GM19035 (cell line): ENCODE measurements around the gene VTI1A.

Experiments
- ATAC-seq: cut with Tn5 transposase; IDR thresholded peaks from one replicate; pipeline ENCODE4 v1.9.1; 2021; ENCODE audit not compliant: unreplicated experiment

Gene VTI1A

DNA sequence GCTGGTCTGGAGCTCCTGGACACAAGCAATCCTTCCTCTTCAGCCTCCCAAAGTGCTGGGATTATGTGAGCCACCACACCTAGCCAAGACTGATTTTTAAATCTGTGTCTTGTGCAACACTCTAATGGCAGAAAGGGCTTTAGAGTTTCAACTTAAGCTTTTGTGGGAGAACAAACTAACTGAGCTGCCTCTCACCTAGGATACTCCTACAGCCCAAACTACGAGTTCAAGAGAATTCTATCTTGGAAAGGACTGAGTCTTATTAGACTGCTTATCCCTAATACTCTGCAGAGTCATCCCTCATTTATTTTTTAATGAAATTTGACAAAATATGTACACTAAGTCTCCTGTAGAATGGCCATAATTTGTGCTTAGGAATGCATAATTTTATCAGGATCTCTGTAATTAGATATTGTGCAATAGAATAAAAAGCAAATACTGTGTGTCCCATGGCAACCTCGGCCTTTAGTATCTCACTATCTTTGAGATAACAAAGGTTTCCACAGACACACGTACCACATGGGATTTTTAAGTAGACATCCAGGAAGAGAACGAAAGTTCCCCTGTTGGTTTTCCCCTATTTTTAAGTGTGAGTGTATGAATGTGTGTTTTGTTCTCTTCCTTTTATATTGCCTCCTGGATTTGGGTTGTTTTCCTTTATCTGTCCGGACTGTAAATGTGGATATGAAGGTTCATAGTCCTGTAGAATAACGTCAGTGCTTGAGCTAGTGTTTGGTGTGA, 303.6 kb downstream of the VTI1A start:
- no peak for ATAC-seq

DNA sequence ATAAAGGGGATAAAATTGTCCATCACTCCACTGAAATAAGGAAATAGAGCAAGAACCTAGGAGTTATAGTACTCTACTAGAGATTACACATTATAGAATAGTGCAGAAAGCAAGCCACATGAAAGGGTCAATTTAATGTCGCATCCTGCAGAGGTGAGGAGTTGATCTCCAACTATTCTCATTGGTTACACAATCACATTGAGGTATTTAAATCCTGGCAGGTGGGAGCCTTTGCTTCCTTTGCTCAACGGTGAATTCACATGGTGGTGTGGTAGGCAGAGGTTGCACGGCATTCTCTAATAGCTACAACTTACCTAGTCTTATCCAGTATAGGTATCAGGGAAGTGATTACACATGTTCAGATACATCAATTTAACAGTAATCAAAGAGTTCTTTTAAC, 304.6 kb downstream of the VTI1A start:
- no peak for ATAC-seq

GRCh38 chr10:112752288-112752687, 305.3 kb downstream of the VTI1A start:
- no peak for ATAC-seq

- ATAC-seq, result no peak
These were observed 307.0 kb downstream of the VTI1A start for GRCh38 chr10:112753961-112754411.

DNA sequence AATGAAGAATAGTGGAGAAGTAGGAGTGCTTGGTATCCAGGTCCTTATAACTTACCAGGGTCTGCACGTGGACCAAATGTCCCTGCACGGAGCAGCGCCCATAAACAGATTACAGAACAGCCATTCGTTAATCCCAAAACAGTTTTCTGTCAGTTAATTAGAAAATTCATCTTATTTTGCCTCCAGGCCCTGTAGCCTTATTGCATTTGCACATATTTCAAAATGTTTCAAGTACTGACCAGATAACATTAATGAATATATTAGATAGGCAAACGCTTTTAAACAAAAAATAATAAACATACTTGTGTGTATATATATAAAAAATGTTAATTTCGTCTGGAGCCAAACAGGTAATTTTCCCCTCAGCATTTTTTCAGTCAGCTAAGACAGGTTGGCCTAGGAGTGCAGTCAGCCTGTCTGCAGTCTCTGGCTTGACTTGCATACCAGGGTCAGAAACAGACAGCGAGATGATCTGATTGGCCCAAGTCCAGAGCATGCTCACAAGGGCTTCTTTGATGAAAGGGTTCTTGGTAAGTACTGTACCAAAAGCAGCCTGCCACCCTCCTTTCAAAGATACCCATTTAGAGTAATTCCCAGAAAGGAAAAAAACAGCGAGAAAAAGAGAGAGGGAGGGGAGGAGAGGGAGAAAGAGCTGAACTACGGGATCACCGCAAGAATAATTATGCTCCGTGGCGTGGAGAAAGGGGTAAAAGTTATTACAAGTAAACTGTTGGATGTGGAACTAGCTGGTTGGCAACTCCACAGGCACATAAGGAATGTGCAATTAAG, 308.6 kb downstream of the VTI1A start:
- ATAC-seq, result no peak

DNA sequence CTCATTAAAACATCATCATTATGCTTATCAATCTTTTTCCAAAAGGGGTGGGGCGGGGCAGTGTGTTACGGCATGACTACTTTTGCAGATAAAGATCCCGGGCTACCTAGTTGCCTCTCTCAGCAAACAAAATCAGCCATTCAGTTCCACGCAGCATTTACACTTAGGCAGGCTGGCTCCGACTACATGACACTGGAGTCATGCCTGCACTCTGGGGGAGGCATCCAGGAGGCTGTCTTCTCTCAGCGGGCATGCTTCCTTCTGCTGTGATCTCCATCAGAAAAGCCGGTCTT, 309.2 kb downstream of the VTI1A start:
- no peak for ATAC-seq

GRCh38 chr10:112758961-112759360, 311.9 kb downstream of the VTI1A start:
- ATAC-seq, result no peak

DNA sequence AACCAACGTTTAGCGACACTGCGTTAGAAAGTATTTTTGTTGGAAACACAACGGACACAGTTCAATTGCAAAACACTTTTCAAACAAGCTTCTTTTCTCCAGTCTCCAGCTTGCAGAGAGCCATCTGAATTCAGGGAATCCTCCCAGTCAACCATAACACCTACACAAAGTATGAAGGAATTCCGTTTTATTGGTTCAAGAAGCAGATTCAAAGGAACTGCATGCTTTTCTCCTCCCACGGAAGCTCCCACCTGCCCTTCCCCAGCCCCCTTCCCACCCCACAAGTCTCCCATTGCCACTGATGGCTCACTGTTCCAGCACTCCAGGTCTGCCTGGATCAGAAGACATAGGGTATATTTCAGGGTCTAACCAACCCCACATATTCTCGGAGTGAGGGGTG, 312.5 kb downstream of the VTI1A start:
- no peak for ATAC-seq

DNA sequence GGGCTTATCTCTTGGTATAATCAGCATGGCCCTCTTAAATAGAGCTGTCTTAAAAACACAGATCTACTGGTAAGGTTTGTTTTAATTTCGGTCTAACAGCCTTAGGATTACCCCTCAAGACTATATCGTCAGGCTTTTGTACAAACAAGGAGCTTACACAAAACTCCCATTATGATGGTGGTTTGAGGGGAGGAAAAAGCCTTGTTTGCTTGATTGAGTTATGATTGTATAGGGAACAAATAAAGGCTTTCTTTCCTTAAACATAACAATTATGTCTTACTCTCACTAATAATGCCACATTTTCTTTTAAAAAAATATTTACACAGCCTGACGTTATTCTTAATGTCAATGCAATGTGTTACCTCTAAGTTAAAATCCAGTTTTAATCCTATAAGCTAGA, 314.2 kb downstream of the VTI1A start:
- no peak for ATAC-seq

DNA sequence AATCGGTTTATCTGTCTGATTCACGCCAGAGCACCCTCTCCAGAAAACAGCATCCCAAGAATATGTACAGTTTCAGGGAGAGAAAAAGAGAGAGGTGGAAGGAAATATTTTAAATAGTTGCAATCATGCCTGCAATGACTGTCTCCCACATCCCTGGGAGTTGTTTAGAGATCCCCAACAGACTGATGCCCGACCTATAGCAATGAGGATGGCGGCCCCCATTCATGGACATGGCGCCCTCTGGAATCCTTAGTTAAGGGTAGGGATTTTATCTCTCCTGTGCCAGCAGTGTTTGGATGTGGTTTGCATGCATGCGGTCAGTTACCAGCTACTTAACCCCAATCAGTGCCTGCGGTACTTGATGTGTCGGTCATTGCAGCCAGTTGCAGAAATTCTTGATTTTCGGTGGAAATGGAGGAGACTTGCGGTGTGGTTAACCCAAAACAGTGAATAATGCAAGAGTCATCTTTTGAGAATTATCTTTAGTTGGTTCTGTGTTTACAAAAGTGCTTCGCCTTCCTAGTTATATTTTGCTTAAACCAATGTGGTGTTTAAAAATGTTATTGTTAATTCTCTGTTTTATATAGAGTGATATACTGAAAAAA, 317.0 kb downstream of the VTI1A start:
- no peak for ATAC-seq

DNA sequence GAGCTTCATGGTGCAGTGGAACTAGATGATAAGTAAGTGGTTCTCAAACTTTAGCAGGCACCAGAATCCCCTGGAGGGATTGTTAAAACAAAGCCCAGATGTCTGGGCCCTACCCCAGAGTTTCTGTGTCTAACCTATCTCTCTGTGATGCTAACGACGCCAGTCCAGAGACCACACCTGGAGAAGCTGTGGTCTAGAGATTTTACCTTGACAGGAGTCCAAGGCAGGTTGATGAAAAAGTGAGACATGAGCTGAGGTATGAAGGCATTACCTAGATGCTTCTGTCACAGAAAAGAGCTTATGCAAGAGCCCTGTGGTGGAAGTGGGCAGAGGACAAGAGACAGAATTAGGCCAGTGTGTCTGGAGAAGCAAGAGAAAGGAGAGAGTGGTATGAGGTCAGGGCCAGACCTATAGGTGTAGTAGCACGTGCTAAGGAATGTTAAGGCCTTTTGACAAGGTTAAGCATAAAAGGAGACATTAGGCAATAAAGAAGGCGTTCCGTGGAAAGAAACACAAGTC, 318.8 kb downstream of the VTI1A start:
- no peak for ATAC-seq

GRCh38 chr10:112766636-112767035, 319.6 kb downstream of the VTI1A start:
- no peak for ATAC-seq

- ATAC-seq, result no peak
These were observed 320.1 kb downstream of the VTI1A start for GRCh38 chr10:112767156-112767555.

- ATAC-seq, result no peak
These were observed 321.1 kb downstream of the VTI1A start for GRCh38 chr10:112768121-112768520.

- ATAC-seq, result no peak
These were observed 322.1 kb downstream of the VTI1A start for GRCh38 chr10:112769081-112769480.

GRCh38 chr10:112769611-112770370, 322.8 kb downstream of the VTI1A start:
- no peak for ATAC-seq

DNA sequence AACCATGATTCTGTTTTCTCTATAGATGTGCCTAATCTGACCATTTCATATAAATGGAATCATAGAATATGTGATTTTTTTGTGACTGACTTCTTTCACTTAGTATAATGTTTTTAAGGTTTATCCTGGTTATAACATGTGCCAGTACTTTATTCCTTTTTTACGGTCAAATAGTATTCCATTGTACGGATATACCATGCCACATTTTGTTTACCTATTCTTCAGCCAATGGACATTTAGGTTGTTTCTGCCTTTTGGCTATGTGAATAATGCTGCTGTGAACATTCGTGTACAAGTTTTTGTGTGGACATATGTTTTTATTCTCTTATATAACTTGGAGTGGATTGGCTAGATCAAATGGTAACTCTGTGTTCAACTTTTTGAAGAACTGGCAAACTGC, 324.7 kb downstream of the VTI1A start:
- no peak for ATAC-seq

- no peak for ATAC-seq
These were observed 326.8 kb downstream of the VTI1A start for GRCh38 chr10:112773783-112774182.

DNA sequence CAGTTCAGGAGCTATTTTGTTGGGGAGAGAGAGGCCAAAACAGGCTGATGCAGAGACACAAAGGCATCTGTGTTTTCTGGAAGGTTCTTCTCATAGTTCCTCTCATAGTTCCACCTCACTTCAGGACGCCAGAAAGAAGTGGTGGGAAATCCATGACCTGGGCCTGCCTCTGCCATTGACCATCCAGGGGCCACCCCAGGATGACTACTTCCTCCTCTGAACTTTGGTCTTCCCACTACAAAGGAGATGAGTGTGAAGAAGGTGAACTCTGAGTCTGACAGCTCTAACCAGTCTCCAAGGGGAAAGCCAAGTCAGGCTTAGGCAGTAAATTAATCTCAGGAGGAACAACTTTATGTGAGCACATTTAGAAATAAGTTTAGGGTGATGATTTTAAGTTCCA, 327.2 kb downstream of the VTI1A start:
- ATAC-seq, result no peak

DNA sequence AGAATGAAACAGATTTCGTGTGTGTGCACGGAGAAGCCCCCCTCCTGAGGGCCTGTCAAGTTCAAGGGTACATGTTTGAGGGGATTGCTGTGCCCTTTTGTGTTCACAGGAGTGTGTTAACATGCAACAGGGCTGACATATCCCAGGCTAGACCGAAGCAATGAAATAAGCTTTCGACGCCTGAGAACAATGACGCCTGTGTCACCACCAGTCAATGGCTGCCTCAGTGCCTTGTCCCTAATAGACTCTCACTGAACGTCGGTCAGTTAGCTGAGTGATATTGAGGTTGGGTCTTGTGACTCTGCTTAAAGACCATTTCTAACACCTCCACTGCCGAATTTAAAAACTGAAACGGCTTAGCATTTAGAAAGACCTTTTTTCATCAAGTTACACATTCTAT, 327.8 kb downstream of the VTI1A start:
- ATAC-seq, result no peak

GRCh38 chr10:112775381-112775780, 328.4 kb downstream of the VTI1A start:
- ATAC-seq, result no peak
